Measurements from ENCODE around the gene ACTL6B.

DNA sequence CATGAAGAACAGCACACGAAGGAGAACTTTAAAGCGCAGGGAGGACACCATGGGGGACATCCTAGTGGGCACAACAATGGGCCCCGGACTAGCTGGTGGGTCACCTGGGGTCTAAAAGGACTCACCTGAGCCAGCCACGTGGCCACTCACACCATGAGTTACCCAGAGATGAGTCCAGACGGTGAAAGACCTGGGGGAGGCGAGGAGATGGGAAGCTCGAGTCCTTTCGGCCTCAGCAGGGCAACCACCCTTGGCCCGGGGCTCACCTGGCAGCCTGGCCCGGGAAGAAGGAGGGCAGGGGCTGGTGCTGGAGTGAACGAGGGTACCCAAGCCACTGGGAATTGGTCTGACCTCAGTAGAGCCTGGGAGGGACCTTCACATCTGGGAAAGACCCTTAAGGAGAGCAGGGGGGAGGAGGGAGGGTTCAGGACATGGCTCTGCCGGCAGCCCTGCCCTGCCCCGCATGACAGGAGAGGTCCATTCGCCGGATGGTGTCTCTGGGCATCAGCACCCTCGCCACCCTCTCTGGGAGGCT, 32.1 kb upstream of the ACTL6B start:
- no peak for TF ChIP-seq MXD4 (CRISPR knock-in tag; IDR thresholded peaks at IDR 0.05; ENCODE audit: borderline replicate concordance)
- TF ChIP-seq, protein P1, sequence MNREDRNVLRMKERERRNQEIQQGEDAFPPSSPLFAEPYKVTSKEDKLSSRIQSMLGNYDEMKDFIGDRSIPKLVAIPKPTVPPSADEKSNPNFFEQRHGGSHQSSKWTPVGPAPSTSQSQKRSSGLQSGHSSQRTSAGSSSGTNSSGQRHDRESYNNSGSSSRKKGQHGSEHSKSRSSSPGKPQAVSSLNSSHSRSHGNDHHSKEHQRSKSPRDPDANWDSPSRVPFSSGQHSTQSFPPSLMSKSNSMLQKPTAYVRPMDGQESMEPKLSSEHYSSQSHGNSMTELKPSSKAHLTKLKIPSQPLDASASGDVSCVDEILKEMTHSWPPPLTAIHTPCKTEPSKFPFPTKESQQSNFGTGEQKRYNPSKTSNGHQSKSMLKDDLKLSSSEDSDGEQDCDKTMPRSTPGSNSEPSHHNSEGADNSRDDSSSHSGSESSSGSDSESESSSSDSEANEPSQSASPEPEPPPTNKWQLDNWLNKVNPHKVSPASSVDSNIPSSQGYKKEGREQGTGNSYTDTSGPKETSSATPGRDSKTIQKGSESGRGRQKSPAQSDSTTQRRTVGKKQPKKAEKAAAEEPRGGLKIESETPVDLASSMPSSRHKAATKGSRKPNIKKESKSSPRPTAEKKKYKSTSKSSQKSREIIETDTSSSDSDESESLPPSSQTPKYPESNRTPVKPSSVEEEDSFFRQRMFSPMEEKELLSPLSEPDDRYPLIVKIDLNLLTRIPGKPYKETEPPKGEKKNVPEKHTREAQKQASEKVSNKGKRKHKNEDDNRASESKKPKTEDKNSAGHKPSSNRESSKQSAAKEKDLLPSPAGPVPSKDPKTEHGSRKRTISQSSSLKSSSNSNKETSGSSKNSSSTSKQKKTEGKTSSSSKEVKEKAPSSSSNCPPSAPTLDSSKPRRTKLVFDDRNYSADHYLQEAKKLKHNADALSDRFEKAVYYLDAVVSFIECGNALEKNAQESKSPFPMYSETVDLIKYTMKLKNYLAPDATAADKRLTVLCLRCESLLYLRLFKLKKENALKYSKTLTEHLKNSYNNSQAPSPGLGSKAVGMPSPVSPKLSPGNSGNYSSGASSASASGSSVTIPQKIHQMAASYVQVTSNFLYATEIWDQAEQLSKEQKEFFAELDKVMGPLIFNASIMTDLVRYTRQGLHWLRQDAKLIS (CRISPR knock-in tag; IDR thresholded peaks at IDR 0.05; ENCODE audit: borderline replicate concordance): no peak
